HepG2 (cell line): Measurements from ENCODE around the gene SPP1. TPM values are rescaled to one million over a fixed set of nuclear protein-coding genes. Genes with fewer than 3 reads are reported as not detected.
A peak's percentile ranks its signal among the peaks of the same experiment; 100 is the strongest.

Source experiments
- ATAC-seq: fragments of 200-7000 bp; cut with Tn5 transposase; 3 replicates; pipeline ENCODE4 v1.9.1; 2020; ENCODE audit warnings: mild to moderate bottlenecking, moderate library complexity
- BruUV-seq: library from RNA; stranded (reverse); fragments of 400-500 nt; replicated peaks from 2 replicates; lab custom pipeline; 2021; lab: Mats Ljungman, UMichigan
- CTCF ChIA-PET: fragments of 300-600 bp; formaldehyde crosslinking; extraction: SDS; loops from one replicate; lab custom pipeline; 2021; ENCODE audit warnings: low total read pairs, inconsistent platforms, low intra/inter-chr PET ratio; lab: Yijun Ruan, JAX
- POLR2A ChIA-PET: fragments of 350-600 bp; sonication (Branson Sonifier 250); formaldehyde crosslinking; loops from one replicate; lab custom pipeline; 2020; ENCODE audit warnings: antibody characterized with exemption, inconsistent platforms; lab: Yijun Ruan, JAX
- DNase-seq: peaks from one replicate; pipeline ENCODE4 v3.0.0-alpha.2; 2015; ENCODE audit warnings: low spot score
- FAIRE-seq: peaks from 3 replicates; lab custom pipeline; 2011; peaks lifted over from hg19 to GRCh38; lab: Jason Lieb, UNC
- H2AFZ ChIP-seq: one replicate; pipeline ENCODE4 v1.6.1; 2011; ENCODE audit warnings: low read length, inconsistent platforms
- H3K27ac ChIP-seq: fragments of 300-600 bp; 3 replicates; pipeline ENCODE4 v1.8.0; 2011; ENCODE audit warnings: mixed run types, mild to moderate bottlenecking, mixed read lengths, low read length, inconsistent platforms; ENCODE audit not compliant: insufficient read depth; ENCODE audit errors: extremely low read length
- H3K27me3 ChIP-seq, 2 experiments: fragments of 200-600 bp in 1 of 2; 2 replicates in 1 of 2; 3 replicates in 1 of 2; pipeline versions ENCODE4 v1.6.0 to v1.8.0; 2011; ENCODE audit warnings: low read length in 2 of 2, mild to moderate bottlenecking in 2 of 2, moderate library complexity in 2 of 2, inconsistent platforms in 1 of 2; ENCODE audit not compliant: insufficient read depth in 2 of 2, control insufficient read depth in 1 of 2
- H3K36me3 ChIP-seq, 2 experiments: fragments of 200-600 bp in 1 of 2; replicated peaks in 1 of 2; 2 replicates in 1 of 2; 3 replicates in 1 of 2; pipeline versions ENCODE4 v1.5.1 to v1.8.0; 2011; ENCODE audit warnings: low read length in 2 of 2, inconsistent platforms in 1 of 2; ENCODE audit not compliant: insufficient read depth in 2 of 2, control insufficient read depth in 1 of 2
- H3K4me1 ChIP-seq: 2 replicates; pipeline ENCODE4 v1.5.1; 2012; ENCODE audit warnings: low read length, inconsistent platforms; ENCODE audit not compliant: insufficient read depth
- H3K4me2 ChIP-seq: 2 replicates; pipeline ENCODE4 v1.6.0; 2011; ENCODE audit warnings: low read depth, low read length, inconsistent platforms
- H3K4me3 ChIP-seq, 3 experiments: fragments of 200-600 bp in 1 of 3; sonication (generic), shearing (Covaris generic) in 1 of 3; replicated peaks in 1 of 3; 2 replicates each; pipeline ENCODE4 v1.5.1; 2011 to 2016; ENCODE audit warnings: low read length in 3 of 3, inconsistent platforms in 2 of 3, low read depth in 2 of 3, mild to moderate bottlenecking in 2 of 3, control low read depth in 1 of 3, mixed read lengths in 1 of 3; ENCODE audit not compliant: insufficient read depth in 1 of 3
- H3K79me2 ChIP-seq: one replicate; pipeline ENCODE4 v1.6.1; 2011; ENCODE audit warnings: low read length, inconsistent platforms; ENCODE audit not compliant: insufficient read depth
- H3K9ac ChIP-seq: 2 replicates; pipeline ENCODE4 v1.6.0; 2011; ENCODE audit warnings: mild to moderate bottlenecking, low read depth, low read length, inconsistent platforms; ENCODE audit not compliant: insufficient read depth
- H3K9me3 ChIP-seq: 2 replicates; pipeline ENCODE4 v1.5.1; 2012; ENCODE audit warnings: mild to moderate bottlenecking, low read length
- H4K20me1 ChIP-seq: 2 replicates; pipeline ENCODE4 v1.6.0; 2011; ENCODE audit warnings: inconsistent platforms, mild to moderate bottlenecking, low read length, moderate library complexity; ENCODE audit not compliant: insufficient read depth
- ASH2L ChIP-seq: fragments of 300-600, 200-600 bp; sonication (generic); IDR thresholded peaks from 2 replicates; pipeline ENCODE4 v1.7.0; 2017; ENCODE audit warnings: low read depth, mild to moderate bottlenecking, moderate library complexity, mixed read lengths, low read length; ENCODE audit not compliant: insufficient read length
- E2F5 ChIP-seq: sonication (generic); formaldehyde crosslinking; conservative IDR thresholded peaks from 2 replicates; pipeline ENCODE4 v1.4.0; 2020; ENCODE audit warnings: missing genetic modification reagents
- ELF1 ChIP-seq: sonication (generic); formaldehyde crosslinking; IDR thresholded peaks from 2 replicates; pipeline ENCODE4 v1.4.0; 2020; ENCODE audit warnings: missing genetic modification reagents
- ELF3 ChIP-seq: IDR thresholded peaks from 2 replicates; pipeline ENCODE4 v1.6.1; 2016; ENCODE audit warnings: missing genetic modification reagents, missing compliant biosample characterization
- ETV5 ChIP-seq: IDR thresholded peaks from 2 replicates; pipeline ENCODE4 v1.6.1; 2018; ENCODE audit warnings: missing biosample characterization, missing genetic modification reagents, inconsistent platforms, borderline replicate concordance
- HHEX ChIP-seq: IDR thresholded peaks from 2 replicates; pipeline ENCODE4 v1.6.1; 2016; ENCODE audit warnings: control low read depth
- HNRNPLL ChIP-seq: fragments of 200-400 bp; formaldehyde crosslinking; IDR thresholded peaks from 2 replicates; pipeline ENCODE4 v1.6.1; 2017; ENCODE audit warnings: mild to moderate bottlenecking, low read depth, low read length; ENCODE audit not compliant: poor library complexity, severe bottlenecking
- KMT2A ChIP-seq: sonication (generic); formaldehyde crosslinking; IDR thresholded peaks from 2 replicates; pipeline ENCODE4 v1.4.0; 2020; ENCODE audit warnings: missing genetic modification reagents
- SAP130 ChIP-seq: IDR thresholded peaks from 2 replicates; pipeline ENCODE4 v1.6.1; 2016; ENCODE audit warnings: low read depth
- UBTF ChIP-seq: sonication (generic); formaldehyde crosslinking; IDR thresholded peaks from 2 replicates; pipeline ENCODE4 v1.4.0; 2020; ENCODE audit warnings: mild to moderate bottlenecking, missing genetic modification reagents
- ZFX ChIP-seq: sonication (generic); formaldehyde crosslinking; IDR thresholded peaks from 2 replicates; pipeline ENCODE4 v1.4.0; 2020; ENCODE audit warnings: mild to moderate bottlenecking, low read depth, missing genetic modification reagents, moderate library complexity
- ZNF343 ChIP-seq: sonication (generic); formaldehyde crosslinking; IDR thresholded peaks from 2 replicates; pipeline ENCODE4 v1.4.0; 2020; ENCODE audit warnings: mild to moderate bottlenecking, missing genetic modification reagents
- WGBS: methylation state at CpG from one replicate; pipeline ENCODE4 v1.1.6; 2017; ENCODE audit warnings: low lambda C conversion rate; 5-methylcytosine and 5-hydroxymethylcytosine counted together
- in situ Hi-C: cut with HindIII; loops from 2 replicates; pipeline ENCODE4 v1.10.0; 2017; ENCODE audit warnings: low pct_unique_long_range_greater_than_20kb; ENCODE audit not compliant: extremely low pct_ligation_motif_present
- intact Hi-C: fragments of 100-400 bp; cut with micrococcal nuclease; formaldehyde crosslinking; loops from one replicate; pipeline ENCODE4 v1.10.0; 2022; ENCODE audit not compliant: unreplicated experiment
- polyA plus RNA-seq, 8 experiments: library from polyadenylated mRNA; depleted of rRNA in 3 of 8; stranded (reverse) in 7 of 8; unstranded in 1 of 8; fragments of >200 nt; fragmentation: Illumina TruSeq in 4 of 8; extraction: Trizol in 4 of 8; gene quantifications; 2 replicates each; pipeline versions ENCODE4 v1.2.1 to v1.2.3, GENCODE V29; 2011 to 2016; ENCODE audit warnings: low read depth in 4 of 8, missing spikeins in 1 of 8, mixed read lengths in 1 of 8; ENCODE audit not compliant: insufficient read depth in 1 of 8
- total RNA-seq, 5 experiments: library from RNA; depleted of rRNA; stranded (reverse); fragments of >200 nt; fragmentation: Illumina TruSeq; extraction: Trizol; gene quantifications; 2 replicates each; pipeline ENCODE4 v1.2.3, GENCODE V29; 2016; ENCODE audit warnings: low read depth in 1 of 5
- TF ChIP-seq, protein P1 (sequence below): sonication (generic); formaldehyde crosslinking; IDR thresholded peaks from 2 replicates; pipeline ENCODE4 v1.8.0; 2022; ENCODE audit warnings: mild to moderate bottlenecking, missing genetic modification reagents, moderate library complexity
- TF ChIP-seq, protein P2 (sequence below): sonication (generic); formaldehyde crosslinking; conservative IDR thresholded peaks from 2 replicates; pipeline ENCODE4 v1.4.0; 2020; ENCODE audit warnings: mild to moderate bottlenecking, missing genetic modification reagents, moderate library complexity

SPP1 gene
- total and polyA plus RNA-seq, 2 of the 13 experiments (the other 11 are each of a cell fraction or from before 2014, with no cell fraction given) = 682 to 788 TPM

GRCh38 chr4:88008122-88008742 is 32.7 kb downstream of the SPP1 start:
- 2% methylated on average over 25 of the region's 51 CpGs for WGBS
- no peaks in the 10 kb centered on the region for H4K20me1 ChIP-seq
- no TSS peak for BruUV-seq
- peak; percentile 76 for ATAC-seq
- no peak overlapping the region for H2AFZ ChIP-seq
- H3K36me3 ChIP-seq = no peaks in the 10 kb centered on the region
- H3K4me3 ChIP-seq = peak overlapping the region; percentile 70 to 84 (median 75)
- intact Hi-C loops (no loop called here), in situ Hi-C loops (no loop called here)
- H3K9me3 ChIP-seq = no peaks in the 10 kb centered on the region
- ChIA-PET POLR2A (no interaction called here), CTCF (no interaction called here)
- peaks cover 4 to 27% of the 10 kb centered on the region in 2 experiments for H3K27me3 ChIP-seq
- H3K9ac ChIP-seq = peak overlapping the region; percentile 55; the same call in 1 of the 2 replicates
- peak; percentile 26 for DNase-seq
- FAIRE-seq = no peak
- H3K4me1 ChIP-seq = peaks cover 54% of the 10 kb centered on the region
- peak overlapping the region; percentile 82 for H3K4me2 ChIP-seq
- no peak overlapping the region for H3K27ac ChIP-seq
- peaks cover 12% of the 10 kb centered on the region for H3K79me2 ChIP-seq
- TF ChIP-seq ELF1 (CRISPR knock-in tag) (0 out of 2 replicates have a peak, but pooled peaks have one; percentile 17), E2F5 (CRISPR knock-in tag) (0 out of 2 replicates have a peak, but pooled peaks have one; percentile 45), ZFX (CRISPR knock-in tag) (peak; percentile 19), HHEX (CRISPR knock-in tag) (no peak), UBTF (peak; percentile 84; the same call in 1 of the 2 replicates), ELF3 (peak; percentile 43; the same call in 1 of the 2 replicates), KMT2A (peak; percentile 63; the same call in 1 of the 2 replicates), ETV5 (CRISPR knock-in tag) (peak; percentile 56; the same call in 1 of the 2 replicates), ZNF343 (no peak), ASH2L (peak; percentile 47), SAP130 (peak; percentile 50), HNRNPLL (peak; percentile 76)
- TF ChIP-seq, protein P1, sequence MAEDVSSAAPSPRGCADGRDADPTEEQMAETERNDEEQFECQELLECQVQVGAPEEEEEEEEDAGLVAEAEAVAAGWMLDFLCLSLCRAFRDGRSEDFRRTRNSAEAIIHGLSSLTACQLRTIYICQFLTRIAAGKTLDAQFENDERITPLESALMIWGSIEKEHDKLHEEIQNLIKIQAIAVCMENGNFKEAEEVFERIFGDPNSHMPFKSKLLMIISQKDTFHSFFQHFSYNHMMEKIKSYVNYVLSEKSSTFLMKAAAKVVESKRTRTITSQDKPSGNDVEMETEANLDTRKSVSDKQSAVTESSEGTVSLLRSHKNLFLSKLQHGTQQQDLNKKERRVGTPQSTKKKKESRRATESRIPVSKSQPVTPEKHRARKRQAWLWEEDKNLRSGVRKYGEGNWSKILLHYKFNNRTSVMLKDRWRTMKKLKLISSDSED = peak; percentile 46; the same call in 1 of the 2 replicates
- TF ChIP-seq, protein P2, sequence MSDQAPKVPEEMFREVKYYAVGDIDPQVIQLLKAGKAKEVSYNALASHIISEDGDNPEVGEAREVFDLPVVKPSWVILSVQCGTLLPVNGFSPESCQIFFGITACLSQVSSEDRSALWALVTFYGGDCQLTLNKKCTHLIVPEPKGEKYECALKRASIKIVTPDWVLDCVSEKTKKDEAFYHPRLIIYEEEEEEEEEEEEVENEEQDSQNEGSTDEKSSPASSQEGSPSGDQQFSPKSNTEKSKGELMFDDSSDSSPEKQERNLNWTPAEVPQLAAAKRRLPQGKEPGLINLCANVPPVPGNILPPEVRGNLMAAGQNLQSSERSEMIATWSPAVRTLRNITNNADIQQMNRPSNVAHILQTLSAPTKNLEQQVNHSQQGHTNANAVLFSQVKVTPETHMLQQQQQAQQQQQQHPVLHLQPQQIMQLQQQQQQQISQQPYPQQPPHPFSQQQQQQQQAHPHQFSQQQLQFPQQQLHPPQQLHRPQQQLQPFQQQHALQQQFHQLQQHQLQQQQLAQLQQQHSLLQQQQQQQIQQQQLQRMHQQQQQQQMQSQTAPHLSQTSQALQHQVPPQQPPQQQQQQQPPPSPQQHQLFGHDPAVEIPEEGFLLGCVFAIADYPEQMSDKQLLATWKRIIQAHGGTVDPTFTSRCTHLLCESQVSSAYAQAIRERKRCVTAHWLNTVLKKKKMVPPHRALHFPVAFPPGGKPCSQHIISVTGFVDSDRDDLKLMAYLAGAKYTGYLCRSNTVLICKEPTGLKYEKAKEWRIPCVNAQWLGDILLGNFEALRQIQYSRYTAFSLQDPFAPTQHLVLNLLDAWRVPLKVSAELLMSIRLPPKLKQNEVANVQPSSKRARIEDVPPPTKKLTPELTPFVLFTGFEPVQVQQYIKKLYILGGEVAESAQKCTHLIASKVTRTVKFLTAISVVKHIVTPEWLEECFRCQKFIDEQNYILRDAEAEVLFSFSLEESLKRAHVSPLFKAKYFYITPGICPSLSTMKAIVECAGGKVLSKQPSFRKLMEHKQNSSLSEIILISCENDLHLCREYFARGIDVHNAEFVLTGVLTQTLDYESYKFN (CRISPR knock-in tag) = no peak
